ENCODE results near the gene THSD4.

THSD4 gene

DNA sequence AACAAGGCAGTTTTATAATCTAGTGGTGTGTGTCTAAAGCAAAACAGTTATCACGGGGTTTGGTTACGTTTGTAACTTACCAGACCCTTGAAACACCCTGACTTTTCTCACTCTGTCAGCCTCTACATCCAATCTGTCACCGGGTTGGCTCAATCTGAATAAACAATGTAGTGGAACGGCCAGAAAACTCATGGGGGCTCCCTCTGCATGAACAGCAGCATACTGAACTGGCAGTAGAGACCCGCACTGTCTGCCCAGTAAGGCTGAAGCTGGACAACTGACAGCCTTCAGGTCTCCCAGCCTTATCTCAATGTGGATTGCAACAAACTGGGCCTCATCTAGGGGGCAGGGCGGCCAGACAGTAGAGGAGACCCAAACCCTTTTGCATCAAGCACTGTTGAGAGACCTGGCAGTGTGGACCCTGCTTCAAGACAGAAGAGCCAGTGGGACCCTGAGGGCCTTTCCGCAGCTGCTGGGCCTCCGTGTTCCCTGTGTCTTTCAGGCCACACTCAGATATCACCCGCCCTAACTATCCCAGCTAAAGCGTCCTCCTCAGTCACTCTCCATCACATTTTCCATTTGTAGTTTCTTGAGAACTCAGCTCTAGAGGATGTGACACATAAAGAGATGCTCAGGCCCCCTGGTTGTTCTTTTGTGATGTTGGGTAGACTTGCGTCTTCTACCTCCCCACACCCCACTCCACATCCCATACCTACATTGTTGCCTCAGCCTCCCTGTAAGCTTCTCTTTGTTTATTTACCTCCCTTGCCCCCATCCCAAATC, 513.9 kb downstream of the THSD4 start:
- DNase-seq (ENCODE audit: low read depth): no peak

DNA sequence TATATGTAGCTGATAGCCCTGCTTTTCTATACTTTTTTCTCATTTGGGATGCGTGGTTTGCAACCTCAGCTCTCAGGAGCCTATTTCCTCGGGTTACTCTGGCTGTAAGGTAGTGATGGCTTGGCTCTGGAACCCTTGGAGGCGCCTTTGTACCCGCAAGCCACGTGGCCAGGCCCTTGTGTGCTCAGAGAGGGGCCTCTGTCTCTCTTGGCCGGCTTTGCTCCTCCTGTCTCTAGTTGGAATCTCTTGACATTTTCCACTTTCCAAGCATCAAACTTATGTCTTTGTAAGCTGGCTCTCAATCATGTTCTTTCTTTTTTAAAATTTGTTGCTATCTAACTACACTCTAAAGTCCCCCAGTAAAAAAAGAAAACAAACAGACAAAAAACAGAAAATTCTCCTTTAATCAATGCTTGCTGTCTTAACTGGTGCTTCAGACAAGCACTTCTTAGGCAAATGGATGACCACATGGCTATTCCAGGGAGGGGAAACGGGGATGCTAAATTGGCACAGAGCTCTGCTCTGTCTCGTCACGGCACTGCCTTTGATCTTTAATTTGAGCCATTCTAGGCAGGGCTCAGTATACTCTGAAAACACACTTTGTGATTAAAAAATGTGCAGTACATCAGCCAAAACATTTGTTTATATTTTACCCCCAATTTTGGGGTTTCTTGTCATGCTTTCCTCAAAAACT, 514.7 kb downstream of the THSD4 start:
- DNase-seq (ENCODE audit: low read depth): no peak

DNA sequence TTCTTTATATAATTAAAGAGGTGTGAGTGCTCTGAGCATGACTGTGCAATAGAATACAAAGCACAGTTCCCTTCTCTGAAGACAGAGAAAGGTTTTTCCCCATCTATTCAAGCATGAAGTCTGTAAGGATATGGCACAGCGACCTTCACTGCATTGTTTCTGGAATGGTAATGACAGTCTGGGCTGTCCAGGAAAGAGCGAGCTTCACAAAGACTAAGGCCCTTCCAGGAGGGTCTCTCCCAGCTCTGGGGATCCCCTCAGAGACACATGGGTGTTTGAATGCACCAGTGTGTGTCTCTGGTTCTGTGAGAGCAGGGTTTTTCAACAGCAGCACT, 515.2 kb downstream of the THSD4 start:
- DNase-seq (ENCODE audit: low read depth): no peak

DNA sequence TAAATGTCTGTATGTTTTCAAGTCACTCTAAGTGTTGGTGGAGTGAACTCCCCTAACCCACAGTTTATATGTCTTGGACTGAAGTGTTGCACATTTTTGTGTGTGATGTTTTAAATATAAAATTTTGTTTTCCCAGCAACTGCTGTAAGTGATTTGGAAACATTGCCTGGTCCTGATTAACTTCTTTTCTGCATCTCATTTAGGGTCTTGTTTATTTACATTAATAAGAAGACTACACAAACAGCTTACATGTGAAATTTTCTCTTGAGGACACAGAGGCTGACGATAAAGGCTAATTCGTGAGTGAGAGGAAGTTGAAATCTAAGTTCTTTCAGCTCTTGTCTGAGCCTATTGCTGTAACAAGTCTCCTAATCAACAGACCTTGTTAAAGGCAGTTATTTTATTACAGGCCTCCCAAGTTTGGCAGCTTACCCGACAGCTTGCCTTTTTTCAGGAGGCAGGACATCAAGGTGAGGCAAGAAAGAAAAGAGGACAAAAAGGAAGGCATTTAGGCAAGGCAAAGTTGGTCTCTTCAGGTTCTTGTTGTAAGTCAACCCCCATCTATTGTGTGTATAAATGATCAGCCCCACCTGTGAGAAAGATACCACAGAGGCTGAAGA, 517.4 kb downstream of the THSD4 start:
- no peak for DNase-seq (ENCODE audit: low read depth)

DNA sequence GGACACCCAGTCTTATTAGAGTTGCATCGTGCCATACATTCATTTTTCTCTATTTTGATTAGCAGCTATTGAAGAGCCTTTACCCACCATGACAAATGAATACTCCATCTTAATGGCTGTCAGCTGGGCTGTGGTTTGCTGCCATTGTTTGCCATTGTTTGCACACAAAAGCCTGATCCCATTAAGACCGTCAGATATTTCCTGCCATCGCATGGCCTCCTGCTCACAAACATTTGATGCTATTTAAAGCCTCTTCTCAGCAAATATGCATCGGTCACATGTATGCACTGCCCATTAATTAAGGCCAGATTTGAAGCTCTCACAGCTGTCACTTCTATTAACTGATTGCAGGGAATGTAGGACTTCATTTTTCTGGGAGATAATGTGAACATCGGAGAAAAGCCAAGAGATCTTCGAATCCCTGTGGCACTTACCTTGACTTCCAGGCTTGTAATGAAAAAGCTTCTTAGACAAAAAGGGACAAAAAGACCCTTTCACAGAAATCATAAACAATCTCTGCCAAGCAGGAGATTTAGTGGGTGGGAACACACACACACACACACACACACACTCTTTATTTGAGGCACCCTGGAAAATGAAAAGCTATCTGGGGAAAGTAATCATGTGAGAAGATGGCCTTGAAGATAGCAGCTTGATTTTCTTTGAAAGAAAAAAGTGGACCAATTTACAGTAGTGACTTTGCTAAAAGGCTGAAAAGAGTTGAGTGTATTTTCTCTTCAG, 519.7 kb downstream of the THSD4 start:
- DNase-seq (ENCODE audit: low read depth): no peak

DNA sequence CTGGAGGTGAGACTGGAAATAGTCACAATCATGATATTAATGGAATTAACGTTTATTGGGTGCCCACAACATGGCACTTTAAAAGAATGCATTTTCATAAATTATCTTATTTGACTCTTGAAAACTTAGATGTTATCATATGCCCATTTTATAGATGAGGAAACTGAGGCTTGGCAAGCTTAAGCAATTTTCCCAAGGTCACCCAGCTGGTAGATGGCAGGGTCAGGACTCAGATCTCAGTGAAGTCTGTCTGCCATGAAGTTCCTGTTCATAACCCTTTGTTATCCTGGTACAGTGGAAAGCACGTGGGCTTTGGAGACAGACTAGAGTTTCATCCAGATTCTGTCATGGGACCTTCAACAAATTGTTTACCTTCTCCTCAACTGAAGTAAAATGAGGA, 520.5 kb downstream of the THSD4 start:
- DNase-seq (ENCODE audit: low read depth): no peak

DNA sequence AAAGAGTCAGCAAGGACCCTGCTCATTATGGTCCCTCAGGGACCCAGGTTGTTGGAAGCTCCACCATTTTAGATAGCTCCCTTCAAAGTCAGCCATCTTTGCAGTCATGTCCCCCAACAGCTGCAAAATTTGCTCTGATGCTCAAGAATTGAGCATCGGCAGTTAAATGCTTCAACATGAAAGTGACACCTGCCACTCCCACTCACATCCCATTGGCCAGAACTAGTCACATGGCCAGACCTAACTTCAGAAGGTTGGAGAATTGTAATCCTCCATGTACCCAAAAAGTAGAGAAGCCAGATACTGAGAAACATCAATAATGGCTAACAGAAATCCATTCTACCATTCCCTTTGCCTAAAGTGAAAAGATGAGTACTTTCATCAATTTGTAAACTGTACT, 523.6 kb downstream of the THSD4 start:
- DNase-seq (ENCODE audit: low read depth): no peak

DNA sequence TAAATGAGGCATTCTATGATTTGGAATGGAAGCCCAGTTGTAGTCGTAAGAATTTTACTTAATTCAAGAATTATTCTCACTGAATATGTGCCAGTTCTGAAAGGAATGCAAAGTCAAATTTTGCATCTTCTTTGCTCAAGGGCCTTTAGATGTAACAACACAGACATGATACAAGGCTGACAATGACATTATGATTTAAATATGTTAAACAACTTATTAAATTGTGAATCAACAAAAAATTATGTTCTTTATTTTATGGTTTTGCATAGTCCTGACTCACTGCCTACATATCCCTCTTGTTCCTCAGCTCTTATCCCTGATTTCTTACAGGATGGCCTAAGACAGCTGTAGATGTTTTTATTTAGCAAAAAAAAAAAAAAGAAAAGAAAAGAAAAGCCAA, 524.2 kb downstream of the THSD4 start:
- DNase-seq (ENCODE audit: low read depth): no peak

DNA sequence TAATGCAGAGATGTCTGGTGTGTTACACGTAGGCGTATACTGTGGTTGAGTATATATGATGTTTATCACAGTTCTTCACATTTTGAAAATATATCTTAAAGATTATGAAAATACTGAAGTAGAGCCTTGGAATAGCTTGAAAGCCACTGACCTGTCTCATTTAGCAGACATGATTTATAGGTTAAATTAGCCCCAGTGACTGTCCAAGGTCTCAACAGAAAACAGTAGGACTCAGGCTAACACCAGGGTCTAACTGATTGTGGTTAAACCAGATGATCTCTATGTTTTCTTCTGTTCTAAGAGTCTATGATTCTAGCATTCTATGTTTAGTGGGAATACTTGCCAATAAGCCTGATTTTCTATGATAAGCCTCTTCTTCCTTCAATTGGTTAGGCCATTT, 528.6 kb downstream of the THSD4 start:
- no peak for DNase-seq (ENCODE audit: low read depth)

DNA sequence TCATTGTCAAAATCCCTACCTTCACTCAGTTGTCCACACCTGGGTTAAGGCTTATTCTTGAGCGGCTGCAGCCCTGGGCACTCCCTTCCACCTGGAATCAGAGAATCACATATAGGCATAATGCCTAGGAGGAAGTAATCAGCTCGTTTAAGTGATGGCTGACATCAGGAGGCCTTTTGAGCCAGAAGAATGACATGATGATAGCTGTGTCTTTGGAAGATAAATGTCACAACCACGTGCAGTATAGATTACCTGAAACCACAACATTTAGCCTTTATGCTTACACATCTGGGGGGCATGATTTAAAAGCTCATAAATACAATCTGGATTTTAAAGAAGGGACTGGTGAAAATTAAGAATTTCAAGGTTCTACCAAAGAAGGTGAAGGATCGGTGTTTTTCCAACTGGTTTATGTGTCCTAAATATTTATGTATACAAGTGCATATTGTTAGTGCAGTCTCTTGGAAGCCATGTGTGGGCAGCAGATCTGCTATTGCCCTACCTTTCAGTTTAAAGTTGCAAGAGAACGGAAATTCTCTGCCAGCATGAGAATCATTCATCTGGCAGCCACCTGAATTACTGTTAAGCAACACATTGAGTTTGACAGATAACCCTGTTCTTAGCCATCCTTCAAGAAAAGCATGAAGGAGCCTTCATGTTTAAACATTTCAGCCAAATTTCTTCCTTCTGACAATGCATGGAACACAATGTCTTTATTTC, 531.7 kb downstream of the THSD4 start:
- DNase-seq (ENCODE audit: low read depth): no peak

DNA sequence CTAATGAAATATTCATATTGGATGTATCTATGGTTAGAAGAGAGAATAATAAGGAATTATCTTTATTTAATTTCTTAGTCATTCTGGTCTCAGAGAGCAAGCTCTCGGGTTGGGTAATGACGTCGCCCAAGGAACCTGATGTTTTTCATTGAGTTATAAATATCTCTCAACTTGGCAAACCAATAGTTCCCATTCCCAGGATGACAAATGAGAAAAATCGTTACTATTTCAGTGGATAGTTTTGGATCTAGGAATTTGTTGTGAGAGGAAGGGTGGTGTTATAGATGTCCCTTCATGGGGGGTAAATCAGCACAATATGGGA, 532.2 kb downstream of the THSD4 start:
- DNase-seq (ENCODE audit: low read depth): no peak

DNA sequence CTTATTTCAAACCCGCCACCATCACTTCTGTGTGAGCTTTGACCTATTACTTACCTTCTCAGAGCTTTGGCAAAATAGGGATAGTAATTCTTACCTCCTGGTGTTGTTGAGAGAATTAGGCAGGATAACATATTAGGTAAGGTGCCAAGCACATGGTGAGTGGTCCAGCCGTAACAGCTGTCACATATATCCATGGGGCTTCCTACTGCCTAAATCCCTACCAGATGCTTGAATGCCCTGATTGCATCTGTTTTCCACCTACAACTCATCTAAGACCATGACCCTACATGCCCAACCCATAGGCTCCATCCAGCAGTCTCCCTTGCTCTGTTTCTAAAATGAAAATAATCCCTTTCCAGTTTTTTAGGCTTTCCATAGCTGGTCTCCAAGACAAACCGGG, 532.8 kb downstream of the THSD4 start:
- no peak for DNase-seq (ENCODE audit: low read depth)

DNA sequence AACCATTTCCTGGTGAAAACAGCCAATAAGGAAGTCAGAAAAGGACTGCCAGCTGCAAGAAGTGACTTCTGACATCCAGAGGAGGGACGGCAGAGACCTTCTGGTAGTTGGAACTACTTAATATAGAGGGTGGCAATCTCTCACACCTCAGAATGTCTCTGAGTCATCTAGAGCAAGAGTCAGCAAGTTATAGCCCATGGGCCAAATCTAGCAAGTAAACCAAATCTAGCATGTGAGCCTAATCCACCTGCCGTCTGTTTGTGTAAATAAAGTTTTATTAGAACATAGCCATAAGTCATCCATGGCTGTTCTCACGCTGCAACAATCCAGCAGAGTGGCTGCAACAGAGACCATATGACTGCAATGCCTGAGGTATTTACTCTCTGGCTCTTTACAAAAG, 534.6 kb downstream of the THSD4 start:
- DNase-seq (ENCODE audit: low read depth): no peak

DNA sequence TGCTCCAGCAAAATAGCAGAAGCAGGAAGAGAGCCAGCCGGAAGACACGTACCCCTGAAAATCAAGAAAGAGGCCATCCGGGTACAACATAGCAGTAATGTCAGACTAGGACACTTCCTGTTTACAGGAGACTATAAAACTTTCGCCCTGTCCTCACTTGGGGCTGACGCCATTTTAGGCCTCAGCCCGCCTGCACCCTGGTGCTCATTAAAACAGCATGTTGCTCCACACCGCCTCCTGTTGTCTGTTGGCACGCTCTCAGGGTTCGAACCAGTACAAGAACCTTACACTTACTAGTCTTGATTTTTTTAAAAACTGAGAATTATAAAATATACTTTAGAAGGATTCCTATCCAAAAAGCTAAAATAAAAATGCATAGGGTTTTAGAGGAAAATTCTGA, 535.3 kb downstream of the THSD4 start:
- no peak for DNase-seq (ENCODE audit: low read depth)

DNA sequence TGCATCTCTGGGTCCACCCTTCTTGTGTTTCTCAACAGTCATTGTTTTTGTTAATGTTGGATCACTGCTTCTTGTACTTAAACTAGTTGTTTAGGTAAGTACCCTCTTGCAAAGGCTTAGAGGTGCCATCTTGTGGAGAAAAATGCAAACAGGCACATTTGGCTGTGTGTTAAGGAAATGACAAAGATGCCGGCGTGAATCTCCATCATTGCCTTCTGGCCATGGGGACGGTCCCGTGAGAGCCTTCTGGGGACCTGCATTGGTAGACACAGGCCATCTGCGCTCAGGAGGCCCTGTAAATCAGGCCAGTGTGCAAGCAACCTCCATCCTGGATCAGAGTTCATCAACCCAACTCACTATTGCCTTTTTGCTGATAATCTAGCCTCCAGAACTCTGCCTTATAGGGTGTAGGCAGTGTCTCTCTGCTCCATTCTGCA, 536.5 kb downstream of the THSD4 start:
- DNase-seq (ENCODE audit: low read depth): no peak

DNA sequence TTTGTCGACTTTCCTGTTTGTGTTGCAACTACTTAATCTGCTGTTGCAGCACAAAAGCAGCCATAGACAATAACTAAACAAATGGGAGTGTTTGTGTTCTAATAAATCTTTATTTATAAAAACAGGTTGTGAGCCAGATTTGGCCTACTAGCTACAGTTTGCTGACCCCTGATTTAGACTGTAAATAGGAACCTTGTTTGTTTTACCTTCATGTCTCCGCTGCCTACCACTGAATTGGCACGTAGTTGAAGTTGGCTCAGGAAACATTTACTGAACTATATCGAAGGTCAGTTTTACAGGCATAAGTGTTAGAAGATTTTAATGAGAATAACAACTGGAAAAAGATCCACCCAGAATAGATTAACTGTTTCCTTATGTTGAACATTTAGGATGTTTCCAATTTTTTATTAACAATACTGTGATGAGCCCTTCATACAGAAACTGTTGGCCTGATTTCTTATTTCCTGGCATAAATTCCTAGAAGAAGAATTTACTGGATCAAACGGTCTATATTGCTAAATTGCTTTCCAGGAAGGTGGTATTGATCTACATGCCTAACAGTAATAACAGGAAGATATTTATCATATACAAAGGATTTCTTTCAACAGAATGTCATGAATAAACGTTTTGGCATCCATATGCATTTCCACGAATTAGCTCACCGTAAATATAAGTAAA, 538.9 kb downstream of the THSD4 start:
- DNase-seq (ENCODE audit: low read depth): no peak

DNA sequence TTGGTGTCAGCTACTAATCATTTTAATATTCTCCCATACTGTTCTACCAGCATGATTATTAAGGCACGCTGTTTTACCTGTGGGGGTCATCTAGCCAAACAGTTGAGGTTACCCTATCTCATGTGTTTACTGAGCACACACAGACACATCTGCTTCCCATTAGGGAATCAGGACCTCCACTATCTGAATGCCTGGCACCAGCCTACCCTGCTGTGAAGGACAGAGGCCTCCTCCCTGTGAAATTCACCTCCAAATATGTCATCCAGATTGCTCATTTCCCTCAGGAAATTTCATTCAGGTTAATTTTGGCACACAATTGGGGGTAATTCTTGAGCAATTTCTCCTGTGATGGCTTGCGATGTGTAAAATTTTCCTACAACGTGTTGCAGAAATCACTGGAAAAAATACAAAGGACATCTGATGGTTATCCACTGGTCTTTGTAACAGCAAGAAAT, 539.5 kb downstream of the THSD4 start:
- DNase-seq (ENCODE audit: low read depth): no peak

DNA sequence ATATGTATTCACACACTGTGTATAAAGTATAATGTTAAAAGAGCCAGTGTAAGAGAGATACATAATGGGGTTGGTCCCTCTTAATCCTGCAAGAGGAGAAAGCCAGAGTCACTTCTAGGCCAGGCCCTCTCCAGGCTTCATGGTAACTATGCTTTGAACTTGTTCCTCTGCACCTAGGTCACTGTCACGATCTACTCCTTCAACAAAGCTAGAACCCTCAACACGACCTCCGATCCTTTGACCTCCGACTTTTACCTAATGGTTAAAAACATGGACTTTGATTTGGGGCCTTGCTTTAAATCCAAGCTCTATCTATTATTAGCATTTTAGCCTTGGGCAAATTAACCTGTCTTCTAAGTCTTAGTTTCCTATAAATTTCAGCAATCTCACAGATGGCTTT, 541.2 kb downstream of the THSD4 start:
- no peak for DNase-seq (ENCODE audit: low read depth)

DNA sequence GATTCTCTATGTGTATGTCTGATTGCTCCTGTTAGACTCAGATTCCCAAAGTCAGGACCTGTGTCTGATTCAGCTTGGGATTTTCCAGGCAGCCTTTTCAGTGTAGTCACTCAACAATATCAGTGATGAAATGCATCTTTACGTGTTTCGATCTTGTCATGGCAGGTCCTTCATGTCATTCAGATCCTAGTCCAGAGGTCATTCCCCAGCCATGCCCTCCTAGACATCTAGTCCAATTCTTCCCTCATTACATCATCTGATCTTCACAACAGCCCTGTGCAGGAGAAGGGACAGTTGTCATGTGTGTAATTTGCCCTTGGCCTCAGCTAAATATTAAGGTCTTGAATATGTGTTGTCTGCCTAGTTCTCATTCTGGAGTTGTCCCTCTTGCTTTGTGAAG, 541.9 kb downstream of the THSD4 start:
- no peak for DNase-seq (ENCODE audit: low read depth)

DNA sequence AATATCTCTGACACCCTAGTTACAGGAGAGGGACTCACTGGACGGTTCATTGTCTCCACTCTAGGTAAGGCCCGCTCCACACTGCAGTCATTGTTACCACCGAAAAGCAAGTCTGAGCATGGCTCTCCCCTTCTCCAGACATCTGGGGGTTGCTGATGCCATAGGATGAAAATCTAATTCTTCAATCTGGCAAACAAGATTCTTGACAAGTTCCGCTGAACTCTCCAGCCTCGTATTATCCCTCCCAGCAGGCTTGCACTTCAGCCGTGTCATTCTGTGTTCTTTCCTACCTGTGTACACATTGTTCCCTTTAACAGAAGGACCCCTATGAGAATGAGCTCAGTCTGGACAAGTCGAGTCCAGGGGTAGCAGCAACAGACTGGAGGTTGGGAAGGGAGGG, 542.8 kb downstream of the THSD4 start:
- no peak for DNase-seq (ENCODE audit: low read depth)
